ENCODE measurements around the gene ZFAND6.

The ZFAND6 gene

GRCh38 chr15:80179935-80180334 lies 120.5 kb downstream of the ZFAND6 start:
- Histone ChIP-seq H3K4me3 (ENCODE audit: low read length) (no peak overlapping the region), H3K9me2 (replicated peaks; ENCODE audit: control insufficient read depth, low read length) (no peaks in the 10 kb centered on the region), H3K79me2 (ENCODE audit: control insufficient read depth, low read length) (no peaks in the 10 kb centered on the region), H3K36me3 (ENCODE audit: control insufficient read depth, low read length) (no peaks in the 10 kb centered on the region), H3K4me2 (ENCODE audit: low read length) (no peak overlapping the region), H3K27ac (ENCODE audit: low read depth, low read length) (no peak overlapping the region), H4K20me1 (ENCODE audit: control insufficient read depth, insufficient read depth, low read depth, low read length) (no peaks in the 10 kb centered on the region), H3K9me3 (ENCODE audit: control insufficient read depth, insufficient read depth, low read length) (no peaks in the 10 kb centered on the region), H3F3A (ENCODE audit: control insufficient read depth, insufficient read depth) (no peaks in the 10 kb centered on the region), H3K27me3 (ENCODE audit: control insufficient read depth, low read length) (no peaks in the 10 kb centered on the region), H3K4me1 (ENCODE audit: control insufficient read depth, low read length) (no peaks in the 10 kb centered on the region)
- TF ChIP-seq, protein P1, sequence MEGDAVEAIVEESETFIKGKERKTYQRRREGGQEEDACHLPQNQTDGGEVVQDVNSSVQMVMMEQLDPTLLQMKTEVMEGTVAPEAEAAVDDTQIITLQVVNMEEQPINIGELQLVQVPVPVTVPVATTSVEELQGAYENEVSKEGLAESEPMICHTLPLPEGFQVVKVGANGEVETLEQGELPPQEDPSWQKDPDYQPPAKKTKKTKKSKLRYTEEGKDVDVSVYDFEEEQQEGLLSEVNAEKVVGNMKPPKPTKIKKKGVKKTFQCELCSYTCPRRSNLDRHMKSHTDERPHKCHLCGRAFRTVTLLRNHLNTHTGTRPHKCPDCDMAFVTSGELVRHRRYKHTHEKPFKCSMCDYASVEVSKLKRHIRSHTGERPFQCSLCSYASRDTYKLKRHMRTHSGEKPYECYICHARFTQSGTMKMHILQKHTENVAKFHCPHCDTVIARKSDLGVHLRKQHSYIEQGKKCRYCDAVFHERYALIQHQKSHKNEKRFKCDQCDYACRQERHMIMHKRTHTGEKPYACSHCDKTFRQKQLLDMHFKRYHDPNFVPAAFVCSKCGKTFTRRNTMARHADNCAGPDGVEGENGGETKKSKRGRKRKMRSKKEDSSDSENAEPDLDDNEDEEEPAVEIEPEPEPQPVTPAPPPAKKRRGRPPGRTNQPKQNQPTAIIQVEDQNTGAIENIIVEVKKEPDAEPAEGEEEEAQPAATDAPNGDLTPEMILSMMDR (IDR thresholded peaks at IDR 0.05; ENCODE audit: low read depth, low read length, poor library complexity, severe bottlenecking): no peak
- no peak for TF ChIP-seq EZH2phosphoT487 (IDR thresholded peaks at IDR 0.05; ENCODE audit: borderline replicate concordance, low read length)

DNA sequence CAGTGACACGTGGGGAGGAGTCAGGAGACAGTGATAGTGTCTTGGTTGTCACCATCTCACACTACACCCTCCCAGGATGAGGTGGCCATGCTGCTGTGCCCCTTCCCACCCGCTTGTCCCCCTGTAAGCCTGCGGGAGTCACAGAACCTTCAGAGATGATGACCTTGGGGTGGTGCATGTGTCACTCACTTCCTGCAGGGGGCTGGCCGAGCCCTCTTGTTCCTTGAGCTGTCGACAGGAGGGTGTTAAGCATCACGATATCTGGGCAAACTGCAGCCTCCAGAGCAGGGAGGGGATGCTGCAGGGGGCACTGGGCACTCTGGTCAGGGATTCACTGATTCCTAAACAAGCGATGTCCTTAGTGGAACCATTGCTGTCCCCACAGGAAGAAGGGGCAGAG lies 121.0 kb downstream of the ZFAND6 start:
- Histone ChIP-seq H3K4me3 (ENCODE audit: low read length) (no peak overlapping the region), H4K20me1 (ENCODE audit: control insufficient read depth, insufficient read depth, low read depth, low read length) (no peaks in the 10 kb centered on the region), H3K9me3 (ENCODE audit: control insufficient read depth, insufficient read depth, low read length) (no peaks in the 10 kb centered on the region), H3K4me1 (ENCODE audit: control insufficient read depth, low read length) (no peaks in the 10 kb centered on the region), H3K9me2 (replicated peaks; ENCODE audit: control insufficient read depth, low read length) (no peaks in the 10 kb centered on the region), H3K27ac (ENCODE audit: low read depth, low read length) (no peak overlapping the region), H3K4me2 (ENCODE audit: low read length) (no peak overlapping the region), H3K27me3 (ENCODE audit: control insufficient read depth, low read length) (no peaks in the 10 kb centered on the region), H3K36me3 (ENCODE audit: control insufficient read depth, low read length) (no peaks in the 10 kb centered on the region), H3K79me2 (ENCODE audit: control insufficient read depth, low read length) (no peaks in the 10 kb centered on the region), H3F3A (ENCODE audit: control insufficient read depth, insufficient read depth) (no peaks in the 10 kb centered on the region)
- no peak for TF ChIP-seq EZH2phosphoT487 (IDR thresholded peaks at IDR 0.05; ENCODE audit: borderline replicate concordance, low read length)
- TF ChIP-seq, protein P1 (IDR thresholded peaks at IDR 0.05; ENCODE audit: low read depth, low read length, poor library complexity, severe bottlenecking): no peak

- Histone ChIP-seq H3K27ac (ENCODE audit: low read depth, low read length) (no peak overlapping the region), H3K4me1 (ENCODE audit: control insufficient read depth, low read length) (no peaks in the 10 kb centered on the region), H3K4me2 (ENCODE audit: low read length) (no peak overlapping the region), H3K79me2 (ENCODE audit: control insufficient read depth, low read length) (no peaks in the 10 kb centered on the region), H3F3A (ENCODE audit: control insufficient read depth, insufficient read depth) (no peaks in the 10 kb centered on the region), H3K27me3 (ENCODE audit: control insufficient read depth, low read length) (no peaks in the 10 kb centered on the region), H3K36me3 (ENCODE audit: control insufficient read depth, low read length) (no peaks in the 10 kb centered on the region), H4K20me1 (ENCODE audit: control insufficient read depth, insufficient read depth, low read depth, low read length) (no peaks in the 10 kb centered on the region), H3K9me2 (replicated peaks; ENCODE audit: control insufficient read depth, low read length) (no peaks in the 10 kb centered on the region), H3K9me3 (ENCODE audit: control insufficient read depth, insufficient read depth, low read length) (no peaks in the 10 kb centered on the region), H3K4me3 (ENCODE audit: low read length) (no peak overlapping the region)
- no peak for TF ChIP-seq EZH2phosphoT487 (IDR thresholded peaks at IDR 0.05; ENCODE audit: borderline replicate concordance, low read length)
- TF ChIP-seq, protein P1 (IDR thresholded peaks at IDR 0.05; ENCODE audit: low read depth, low read length, poor library complexity, severe bottlenecking): no peak
Measured at GRCh38 chr15:80180986-80181385, 121.5 kb downstream of the ZFAND6 start.
